Endodermal cell (in vitro differentiated cells): ENCODE measurements around the gene MGLL. TPM values are rescaled to one million over a fixed set of nuclear protein-coding genes. Genes with fewer than 3 reads are reported as not detected.
A peak's percentile ranks its signal among the peaks of the same experiment; 100 is the strongest.

ENCODE experiments used
- DNase-seq: peaks from one replicate; pipeline ENCODE4 v3.0.0-alpha.2; 2017
- H3K27ac ChIP-seq: 2 replicates; pipeline ENCODE4 v1.5.1; 2013; ENCODE audit warnings: mild to moderate bottlenecking, low read depth, low read length, moderate library complexity
- H3K27me3 ChIP-seq: 2 replicates; pipeline ENCODE4 v1.6.1; 2013; ENCODE audit warnings: mild to moderate bottlenecking, low read length, moderate library complexity; ENCODE audit not compliant: insufficient read depth, control insufficient read depth, poor library complexity, severe bottlenecking
- H3K36me3 ChIP-seq: 2 replicates; pipeline ENCODE4 v1.7.0; 2013; ENCODE audit warnings: mild to moderate bottlenecking, low read length, moderate library complexity; ENCODE audit not compliant: control insufficient read depth, insufficient read depth
- H3K4me1 ChIP-seq: one replicate; pipeline ENCODE4 v1.7.0; 2013; ENCODE audit warnings: low read length; ENCODE audit not compliant: control insufficient read depth, insufficient read depth
- H3K4me3 ChIP-seq: 2 replicates; pipeline ENCODE4 v1.5.1; 2013; ENCODE audit warnings: mild to moderate bottlenecking, low read length, moderate library complexity
- H3K9ac ChIP-seq: 2 replicates; pipeline ENCODE4 v1.6.1; 2013; ENCODE audit warnings: mild to moderate bottlenecking, low read length, moderate library complexity; ENCODE audit not compliant: poor library complexity, severe bottlenecking; ENCODE audit errors: extremely low read depth
- H3K9me3 ChIP-seq: 2 replicates; pipeline ENCODE4 v1.6.1; 2013; ENCODE audit warnings: mild to moderate bottlenecking, low read length, moderate library complexity; ENCODE audit not compliant: control insufficient read depth
- H3K27ac Mint-ChIP-seq: 2 replicates; pipeline ENCODE4 v1.8.0; 2020; ENCODE audit warnings: mixed read lengths
- H3K27me3 Mint-ChIP-seq: 2 replicates; pipeline ENCODE4 v1.8.0; 2021; ENCODE audit warnings: mild to moderate bottlenecking, mixed read lengths; ENCODE audit not compliant: insufficient read depth
- H3K36me3 Mint-ChIP-seq: 2 replicates; pipeline ENCODE4 v1.8.0; 2020; ENCODE audit warnings: low read depth, mixed read lengths
- H3K4me1 Mint-ChIP-seq: 2 replicates; pipeline ENCODE4 v1.8.0; 2020; ENCODE audit warnings: mixed read lengths
- H3K4me3 Mint-ChIP-seq: 2 replicates; pipeline ENCODE4 v1.8.0; 2020; ENCODE audit warnings: mild to moderate bottlenecking, moderate library complexity, mixed read lengths
- H3K9me3 Mint-ChIP-seq: 2 replicates; pipeline ENCODE4 v1.8.0; 2020; ENCODE audit warnings: mild to moderate bottlenecking, mixed read lengths
- WGBS, 2 experiments: methylation state at CpG; one replicate each; pipeline versions ENCODE4 v1.1.5 to v1.1.7; 2013; ENCODE audit warnings: missing lambda C conversion rate in 2 of 2, mixed read lengths in 1 of 2; ENCODE audit not compliant: insufficient coverage in 1 of 2, insufficient read length in 1 of 2; 5-methylcytosine and 5-hydroxymethylcytosine counted together
- total RNA-seq, 2 donors: library from RNA; stranded (reverse); fragmentation: NEBNext Ultra II Directional in 1 of 2; extraction: Animal tissue kit (Norgen Biotek cat#: 25700) in 1 of 2; gene quantifications; 2 replicates in 1 of 2; 3 replicates in 1 of 2; pipeline ENCODE4 v1.2.1, GENCODE V29; 2021
- TF ChIP-seq, protein P1 (sequence below): fragments of 200-600 bp; sonication (generic); conservative IDR thresholded peaks from 2 replicates; pipeline ENCODE4 v1.5.0; 2021; ENCODE audit warnings: antibody characterized with exemption, mild to moderate bottlenecking

MGLL gene
- total RNA-seq, 2 donors from 2014 or later, result 0.22 TPM; not detected in 1

DNA sequence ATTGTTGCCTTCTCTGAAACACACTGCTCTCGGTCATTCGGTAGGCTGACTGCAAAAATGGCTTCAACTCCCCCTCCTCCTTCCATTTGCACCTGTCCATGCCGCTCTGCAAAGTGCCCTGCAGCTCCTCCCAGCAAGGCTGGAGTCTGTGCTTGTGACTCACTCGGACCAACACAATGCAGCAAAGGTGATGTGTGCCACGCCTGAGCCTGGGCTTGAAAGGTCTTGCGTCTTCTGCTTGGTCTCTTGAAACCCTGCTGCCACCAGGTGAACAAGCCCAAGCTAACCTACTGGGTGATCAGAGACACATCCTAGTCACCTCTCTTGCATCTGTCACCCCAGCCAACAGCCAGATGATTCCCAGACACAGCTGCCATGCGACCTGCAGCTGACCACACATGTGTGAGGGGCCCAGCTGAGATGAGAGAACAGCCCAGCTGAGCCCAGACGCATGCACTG lies 71.1 kb downstream of the MGLL start:
- H3K36me3 ChIP-seq, result no peaks in the 10 kb centered on the region
- Mint-ChIP-seq H3K36me3 (no peaks in the 10 kb centered on the region), H3K4me1 (no peaks in the 10 kb centered on the region), H3K4me3 (no peak overlapping the region), H3K9me3 (no peaks in the 10 kb centered on the region), H3K27me3 (peaks cover 4% of the 10 kb centered on the region), H3K27ac (no peak overlapping the region)
- no peak overlapping the region for H3K4me3 ChIP-seq
- no peak overlapping the region for H3K9ac ChIP-seq
- TF ChIP-seq, protein P1, sequence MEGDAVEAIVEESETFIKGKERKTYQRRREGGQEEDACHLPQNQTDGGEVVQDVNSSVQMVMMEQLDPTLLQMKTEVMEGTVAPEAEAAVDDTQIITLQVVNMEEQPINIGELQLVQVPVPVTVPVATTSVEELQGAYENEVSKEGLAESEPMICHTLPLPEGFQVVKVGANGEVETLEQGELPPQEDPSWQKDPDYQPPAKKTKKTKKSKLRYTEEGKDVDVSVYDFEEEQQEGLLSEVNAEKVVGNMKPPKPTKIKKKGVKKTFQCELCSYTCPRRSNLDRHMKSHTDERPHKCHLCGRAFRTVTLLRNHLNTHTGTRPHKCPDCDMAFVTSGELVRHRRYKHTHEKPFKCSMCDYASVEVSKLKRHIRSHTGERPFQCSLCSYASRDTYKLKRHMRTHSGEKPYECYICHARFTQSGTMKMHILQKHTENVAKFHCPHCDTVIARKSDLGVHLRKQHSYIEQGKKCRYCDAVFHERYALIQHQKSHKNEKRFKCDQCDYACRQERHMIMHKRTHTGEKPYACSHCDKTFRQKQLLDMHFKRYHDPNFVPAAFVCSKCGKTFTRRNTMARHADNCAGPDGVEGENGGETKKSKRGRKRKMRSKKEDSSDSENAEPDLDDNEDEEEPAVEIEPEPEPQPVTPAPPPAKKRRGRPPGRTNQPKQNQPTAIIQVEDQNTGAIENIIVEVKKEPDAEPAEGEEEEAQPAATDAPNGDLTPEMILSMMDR, result no peak
- no peak for DNase-seq
- H3K9me3 ChIP-seq, result no peaks in the 10 kb centered on the region
- no peaks in the 10 kb centered on the region for H3K4me1 ChIP-seq
- no peaks in the 10 kb centered on the region for H3K27me3 ChIP-seq
- WGBS, 2 experiments, result 88 to 95% methylated on average over 6 to 8 of the region's 8 CpGs
- no peak overlapping the region for H3K27ac ChIP-seq

DNA sequence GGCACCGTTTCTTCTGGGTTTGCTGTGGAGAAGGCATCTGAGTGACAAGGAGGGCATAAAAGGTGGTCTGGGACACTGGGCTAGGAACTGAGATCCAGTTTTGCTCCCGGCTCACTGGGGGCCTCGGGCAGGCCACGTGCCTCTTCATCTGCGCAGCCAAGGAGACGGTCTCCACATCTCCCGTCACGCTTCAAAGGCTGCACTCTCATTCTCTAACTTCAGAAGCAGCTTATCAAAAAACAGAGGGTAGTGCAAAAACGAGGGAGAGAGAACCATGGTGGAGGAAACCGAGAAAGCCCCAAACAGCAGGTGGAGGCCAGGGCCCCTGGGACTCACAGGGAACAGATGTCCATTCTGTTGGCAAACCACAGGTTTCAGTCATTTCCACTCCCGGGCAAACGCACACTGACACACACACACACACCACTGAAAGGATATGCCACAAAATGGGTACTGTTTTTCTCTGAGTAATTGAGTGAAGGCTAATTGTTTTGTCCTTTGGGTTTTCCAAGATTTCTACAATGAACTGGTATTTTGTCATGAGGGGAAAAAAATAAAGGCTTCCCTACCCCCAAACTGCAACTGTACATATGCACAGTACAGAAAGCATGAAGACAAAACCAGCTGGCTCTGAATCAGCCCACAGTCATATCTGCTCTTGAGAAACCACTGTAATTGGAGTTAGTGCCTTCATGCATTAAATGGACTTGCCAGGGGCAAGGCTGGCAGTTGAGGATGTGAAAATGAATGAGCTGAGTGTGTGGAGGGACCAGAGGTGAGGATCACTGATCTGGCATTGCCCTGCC lies 71.9 kb downstream of the MGLL start:
- Mint-ChIP-seq H3K4me3 (no peak overlapping the region), H3K4me1 (no peaks in the 10 kb centered on the region), H3K27ac (no peak overlapping the region), H3K36me3 (no peaks in the 10 kb centered on the region), H3K27me3 (peaks cover 4% of the 10 kb centered on the region), H3K9me3 (no peaks in the 10 kb centered on the region)
- TF ChIP-seq, protein P1, result no peak
- DNase-seq, result no peak
- no peak overlapping the region for H3K9ac ChIP-seq
- H3K4me1 ChIP-seq, result no peaks in the 10 kb centered on the region
- no peaks in the 10 kb centered on the region for H3K9me3 ChIP-seq
- H3K27ac ChIP-seq, result no peak overlapping the region
- no peak overlapping the region for H3K4me3 ChIP-seq
- H3K27me3 ChIP-seq, result no peaks in the 10 kb centered on the region
- WGBS, 2 experiments, result 94% methylated on average over 7 to 11 of the region's 12 CpGs
- no peaks in the 10 kb centered on the region for H3K36me3 ChIP-seq

DNA sequence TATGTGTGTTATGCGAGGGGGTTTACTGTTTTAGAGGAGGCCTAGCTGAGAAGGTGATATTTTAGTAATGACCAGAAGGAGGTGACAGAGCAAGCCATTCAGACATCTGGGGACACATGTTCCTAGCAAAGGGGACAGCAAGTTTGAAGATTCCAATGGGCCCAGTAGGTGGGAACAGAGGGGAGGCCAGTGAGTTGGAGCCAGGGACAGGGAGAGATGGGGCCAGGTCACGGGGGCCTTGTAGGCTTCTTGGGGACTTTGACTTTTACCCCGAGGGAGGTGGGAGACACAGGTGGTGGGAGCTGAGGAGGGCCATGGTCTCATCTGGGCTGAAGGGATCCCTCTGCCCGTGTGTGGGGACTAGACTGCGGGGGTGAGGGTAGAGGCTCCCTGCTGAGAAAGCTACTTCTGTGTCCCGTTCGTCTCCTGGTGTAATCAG lies 72.5 kb downstream of the MGLL start:
- Mint-ChIP-seq H3K4me3 (no peak overlapping the region), H3K9me3 (no peaks in the 10 kb centered on the region), H3K27me3 (peaks cover 4% of the 10 kb centered on the region), H3K4me1 (no peaks in the 10 kb centered on the region), H3K36me3 (no peaks in the 10 kb centered on the region), H3K27ac (no peak overlapping the region)
- 90% methylated on average over 4 to 7 of the region's 7 CpGs for WGBS, 2 experiments
- H3K4me1 ChIP-seq, result no peaks in the 10 kb centered on the region
- no peaks in the 10 kb centered on the region for H3K9me3 ChIP-seq
- TF ChIP-seq, protein P1, result peak; percentile 60
- no peak for DNase-seq
- H3K27me3 ChIP-seq, result no peaks in the 10 kb centered on the region
- no peak overlapping the region for H3K27ac ChIP-seq
- H3K9ac ChIP-seq, result no peak overlapping the region
- H3K36me3 ChIP-seq, result no peaks in the 10 kb centered on the region
- no peak overlapping the region for H3K4me3 ChIP-seq
